ENCODE measurements around the gene GPBP1.

DNA sequence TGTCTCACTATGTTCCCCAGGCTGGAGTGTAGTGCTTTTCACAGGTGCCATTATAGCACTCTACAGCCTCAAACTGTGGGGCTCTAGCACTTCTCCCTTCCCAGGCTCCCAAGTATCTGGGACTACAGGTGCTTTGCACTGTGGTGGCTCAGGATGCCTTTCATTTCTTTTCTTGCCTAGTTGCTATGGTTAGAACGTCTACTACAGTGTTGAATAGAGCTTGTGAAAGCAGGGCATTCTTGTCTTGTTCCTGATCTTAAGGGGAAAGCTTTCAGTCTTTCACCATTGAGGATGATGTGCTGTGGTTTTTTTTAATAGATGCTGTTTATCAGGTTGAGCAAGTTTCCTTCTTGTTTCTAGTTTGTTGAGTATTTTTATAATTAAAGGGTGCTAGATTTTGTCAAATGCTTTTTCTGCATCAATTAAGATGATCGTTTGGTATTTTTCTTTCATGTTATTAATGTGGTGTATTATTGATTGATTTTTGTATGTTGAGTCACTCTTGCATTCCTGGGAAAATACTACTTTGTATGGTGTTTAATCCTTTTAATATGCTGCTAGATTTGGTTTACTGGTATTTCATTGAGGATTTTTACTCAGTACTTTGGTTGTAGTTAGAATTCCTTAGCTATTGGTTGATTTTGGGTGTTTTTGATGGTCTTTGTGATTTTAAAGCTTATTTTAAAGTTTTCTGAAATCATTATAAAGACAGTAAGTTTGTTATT, 35.6 kb downstream of the GPBP1 start:
- no peak for TF ChIP-seq EZH2phosphoT487 (IDR thresholded peaks at IDR 0.05; ENCODE audit: unreplicated experiment)
- no peak for TF ChIP-seq EZH2 (IDR thresholded peaks at IDR 0.05; ENCODE audit: low read depth, unreplicated experiment)
- TF ChIP-seq CTCF (conservative IDR thresholded peaks at IDR 0.05; ENCODE audit: low read depth in 2 of 2), result no peak
- no peak for TF ChIP-seq ZNF331 (CRISPR knock-in tag; IDR thresholded peaks at IDR 0.05; ENCODE audit: low read depth)
- no peak for TF ChIP-seq POLR2AphosphoS5 (IDR thresholded peaks at IDR 0.05; ENCODE audit: low read depth)
- TF ChIP-seq REST (IDR thresholded peaks at IDR 0.05; ENCODE audit: unreplicated experiment), result no peak
- TF ChIP-seq ETS1 (IDR thresholded peaks at IDR 0.05), result no peak
- no peak for TF ChIP-seq CREB1 (CRISPR knock-in tag; IDR thresholded peaks at IDR 0.05; ENCODE audit: low read depth)
- TF ChIP-seq JUNB (IDR thresholded peaks at IDR 0.05; ENCODE audit: unreplicated experiment), result no peak

Measured in GM23338 (cell line).